Measurements from ENCODE around the gene LHFPL2.

LHFPL2 gene

DNA sequence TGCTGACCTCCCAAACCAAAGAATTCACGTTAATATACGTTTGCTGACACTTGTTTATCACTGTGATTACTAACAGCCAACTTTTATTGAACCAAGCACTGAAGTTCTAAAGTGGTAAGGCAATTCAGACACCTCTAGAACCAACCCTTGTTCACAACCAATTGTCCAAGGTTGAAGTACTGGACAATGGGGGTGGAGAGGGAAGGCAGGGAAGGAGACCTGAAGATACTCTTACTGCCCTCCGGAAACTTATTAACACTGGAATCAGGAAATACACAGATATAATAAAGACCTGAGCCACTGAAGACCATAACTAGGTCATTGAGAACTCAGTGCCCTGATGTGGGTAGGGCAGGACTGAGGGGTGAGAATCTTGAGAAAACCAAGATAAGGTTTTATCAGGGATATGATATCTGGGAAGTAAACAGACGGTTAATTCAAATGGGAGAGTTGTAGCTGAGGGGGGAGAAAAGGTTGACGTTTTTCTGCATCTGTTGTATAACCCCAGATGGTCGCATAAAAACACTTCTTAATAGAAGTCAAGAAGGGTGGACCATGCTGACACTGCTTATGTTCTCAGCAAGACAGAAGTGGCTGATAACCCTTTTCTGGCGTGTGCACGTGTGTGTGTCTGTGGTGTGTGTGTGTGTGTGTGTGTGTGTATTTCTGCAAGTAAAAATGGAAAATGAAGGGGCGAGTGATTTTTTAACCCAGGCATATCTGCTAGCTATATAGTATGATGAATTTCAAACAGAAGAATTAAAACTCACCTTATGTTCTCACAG lies 125.9 kb downstream of the LHFPL2 start:
- Histone ChIP-seq H3K9me3 (no peaks in the 10 kb centered on the region), H3K4me1 (no peaks in the 10 kb centered on the region), H3K4me3 (no peak overlapping the region), H3K27me3 (ENCODE audit: low read depth) (no peaks in the 10 kb centered on the region), H3K36me3 (replicated peaks) (no peaks in the 10 kb centered on the region)
- in situ Hi-C loops (cut with MboI; ENCODE audit: low sequenced_read_pairs), result no loop called here
- no peak for DNase-seq (ENCODE audit: low spot score in 2 of 2)

DNA sequence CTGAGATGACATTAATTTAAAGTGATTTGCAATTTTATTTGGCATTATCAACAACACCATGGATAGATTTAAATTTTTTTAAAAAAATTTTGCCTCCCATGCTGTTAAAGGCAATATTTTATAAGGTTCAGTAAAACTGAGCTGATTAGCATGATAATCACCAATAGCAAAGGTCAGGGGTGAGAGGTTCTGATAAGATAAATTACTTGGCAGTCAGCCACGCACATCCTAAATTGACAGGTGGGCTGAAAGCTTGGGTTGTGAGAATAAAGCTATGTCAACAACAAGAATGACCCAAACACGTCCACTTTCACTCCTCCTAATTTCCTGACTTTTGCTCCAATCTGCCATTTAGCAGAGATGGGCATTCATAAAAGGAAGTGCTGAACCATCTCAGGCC lies 127.1 kb downstream of the LHFPL2 start:
- Histone ChIP-seq H3K36me3 (replicated peaks) (no peaks in the 10 kb centered on the region), H3K4me1 (no peaks in the 10 kb centered on the region), H3K4me3 (no peak overlapping the region), H3K27me3 (ENCODE audit: low read depth) (no peaks in the 10 kb centered on the region), H3K9me3 (no peaks in the 10 kb centered on the region)
- in situ Hi-C loops (cut with MboI; ENCODE audit: low sequenced_read_pairs), result no loop called here
- no peak for DNase-seq (ENCODE audit: low spot score in 2 of 2)

DNA sequence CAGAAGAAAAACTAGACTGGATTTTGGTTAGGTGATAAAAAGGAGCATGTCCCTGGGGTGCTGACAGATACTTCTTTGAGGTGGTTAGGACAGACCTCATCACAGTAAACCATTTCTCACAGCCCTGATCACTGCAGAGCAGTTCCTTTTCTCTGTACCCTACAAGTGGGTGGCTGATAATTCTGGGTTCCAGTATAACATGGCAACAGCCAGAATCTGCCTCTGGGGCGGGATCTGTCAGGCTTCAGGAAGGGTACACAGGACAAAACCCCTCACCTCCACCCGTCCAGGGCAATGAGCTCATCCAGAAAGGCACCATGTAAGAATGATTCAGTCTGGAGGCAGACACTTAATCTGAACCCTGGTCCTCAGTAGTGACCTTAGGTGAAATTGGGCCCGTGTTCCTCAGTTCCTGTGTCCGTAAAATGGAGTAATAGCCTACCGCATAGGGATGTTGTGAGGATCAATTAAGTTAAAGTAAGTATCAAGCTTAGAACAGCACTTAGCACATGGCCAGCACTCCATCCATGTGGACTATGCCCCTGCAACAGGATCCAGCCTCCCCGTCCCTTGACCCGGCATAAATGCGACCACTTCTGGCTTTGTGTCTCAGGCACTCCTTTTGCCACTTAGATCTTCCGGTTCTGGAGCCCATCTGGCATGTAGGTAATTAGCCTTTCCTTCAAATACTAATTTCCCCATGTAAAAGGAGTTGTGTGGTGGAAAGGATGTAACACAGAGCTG lies 129.2 kb downstream of the LHFPL2 start:
- no peak for DNase-seq (ENCODE audit: low spot score in 2 of 2)
- no peaks in the 10 kb centered on the region for H3K27me3 ChIP-seq (ENCODE audit: low read depth)
- H3K4me1 ChIP-seq, result no peaks in the 10 kb centered on the region
- no peak overlapping the region for H3K4me3 ChIP-seq
- H3K9me3 ChIP-seq, result no peaks in the 10 kb centered on the region
- in situ Hi-C loops (cut with MboI; ENCODE audit: low sequenced_read_pairs), result no loop called here
- no peaks in the 10 kb centered on the region for H3K36me3 ChIP-seq (replicated peaks)

DNA sequence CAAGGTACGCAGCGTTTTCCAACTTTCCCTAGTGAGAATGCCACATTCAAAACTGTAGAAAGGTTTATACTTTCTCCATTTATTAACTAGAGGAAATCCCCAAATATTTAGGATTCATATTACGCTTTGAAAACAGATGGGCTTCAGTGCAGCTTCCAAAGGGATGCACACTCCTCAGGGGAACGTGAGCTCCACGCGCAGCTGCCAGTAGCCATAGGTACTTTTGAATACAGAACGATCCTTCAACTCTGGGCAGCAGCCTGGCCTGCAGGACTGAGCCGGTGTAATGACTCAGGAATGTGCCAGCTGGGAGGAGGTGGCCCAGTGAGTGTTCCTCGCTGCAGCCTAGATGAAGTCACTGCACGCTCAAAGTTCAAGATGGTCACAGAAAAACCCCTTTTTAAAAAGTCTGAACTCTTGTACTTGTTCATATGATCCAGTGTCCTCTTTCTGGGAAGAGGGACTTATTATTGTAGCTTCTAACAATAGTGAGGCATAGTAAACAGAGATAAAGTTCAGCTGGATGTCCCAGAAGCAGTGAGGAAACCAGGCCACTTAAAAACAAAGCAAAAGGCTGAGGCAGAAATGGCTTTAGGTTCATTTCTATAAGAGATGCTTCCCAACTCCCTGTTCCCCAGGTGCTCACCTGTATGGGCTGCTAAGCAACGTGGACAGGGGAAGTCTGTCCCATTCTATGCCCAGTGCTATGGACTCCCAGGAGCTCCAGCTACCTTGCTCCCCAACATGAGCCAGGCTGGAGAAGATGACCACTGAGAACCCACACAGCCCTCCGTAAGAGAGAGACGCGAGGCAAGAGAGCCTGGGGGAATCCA lies 130.0 kb downstream of the LHFPL2 start:
- in situ Hi-C loops (cut with MboI; ENCODE audit: low sequenced_read_pairs), result no loop called here
- H3K4me1 ChIP-seq, result no peaks in the 10 kb centered on the region
- DNase-seq (ENCODE audit: low spot score in 2 of 2), result no peak

DNA sequence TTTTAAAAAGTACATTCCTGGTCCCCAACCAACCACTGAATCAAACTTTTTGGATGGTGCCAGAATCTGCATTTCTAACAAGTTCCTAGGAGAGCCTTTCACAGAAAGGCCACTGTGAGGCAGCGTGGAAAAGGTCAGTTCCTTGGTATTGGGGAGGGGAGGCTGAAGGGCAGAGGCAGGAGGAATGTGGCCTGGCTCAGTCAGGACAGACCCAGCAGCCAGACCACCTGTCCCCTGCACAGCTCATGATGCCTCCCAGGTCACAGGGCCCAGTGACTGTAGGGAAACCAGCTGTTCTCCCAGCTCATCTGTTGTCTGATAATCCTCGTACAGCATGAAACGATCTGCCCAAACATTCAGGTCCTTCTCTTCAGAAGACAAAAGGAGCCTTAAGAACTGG lies 132.9 kb downstream of the LHFPL2 start:
- peaks cover under 1% of the 10 kb centered on the region; the same call in 1 of the 2 replicates for H3K4me1 ChIP-seq
- H3K36me3 ChIP-seq (replicated peaks), result no peaks in the 10 kb centered on the region
- in situ Hi-C loops (cut with MboI; ENCODE audit: low sequenced_read_pairs), result no loop called here
- no peaks in the 10 kb centered on the region; the same call in 1 of the 2 replicates for H3K9me3 ChIP-seq
- no peak for DNase-seq (ENCODE audit: low spot score in 2 of 2)
- no peak overlapping the region for H3K4me3 ChIP-seq
- H3K27me3 ChIP-seq (ENCODE audit: low read depth), result no peaks in the 10 kb centered on the region

More for the DNA sequence above, 130.0 kb downstream of the LHFPL2 start:
- Histone ChIP-seq H3K36me3 (replicated peaks) (no peaks in the 10 kb centered on the region), H3K9me3 (no peaks in the 10 kb centered on the region), H3K27me3 (ENCODE audit: low read depth) (no peaks in the 10 kb centered on the region), H3K4me3 (no peak overlapping the region)

DNA sequence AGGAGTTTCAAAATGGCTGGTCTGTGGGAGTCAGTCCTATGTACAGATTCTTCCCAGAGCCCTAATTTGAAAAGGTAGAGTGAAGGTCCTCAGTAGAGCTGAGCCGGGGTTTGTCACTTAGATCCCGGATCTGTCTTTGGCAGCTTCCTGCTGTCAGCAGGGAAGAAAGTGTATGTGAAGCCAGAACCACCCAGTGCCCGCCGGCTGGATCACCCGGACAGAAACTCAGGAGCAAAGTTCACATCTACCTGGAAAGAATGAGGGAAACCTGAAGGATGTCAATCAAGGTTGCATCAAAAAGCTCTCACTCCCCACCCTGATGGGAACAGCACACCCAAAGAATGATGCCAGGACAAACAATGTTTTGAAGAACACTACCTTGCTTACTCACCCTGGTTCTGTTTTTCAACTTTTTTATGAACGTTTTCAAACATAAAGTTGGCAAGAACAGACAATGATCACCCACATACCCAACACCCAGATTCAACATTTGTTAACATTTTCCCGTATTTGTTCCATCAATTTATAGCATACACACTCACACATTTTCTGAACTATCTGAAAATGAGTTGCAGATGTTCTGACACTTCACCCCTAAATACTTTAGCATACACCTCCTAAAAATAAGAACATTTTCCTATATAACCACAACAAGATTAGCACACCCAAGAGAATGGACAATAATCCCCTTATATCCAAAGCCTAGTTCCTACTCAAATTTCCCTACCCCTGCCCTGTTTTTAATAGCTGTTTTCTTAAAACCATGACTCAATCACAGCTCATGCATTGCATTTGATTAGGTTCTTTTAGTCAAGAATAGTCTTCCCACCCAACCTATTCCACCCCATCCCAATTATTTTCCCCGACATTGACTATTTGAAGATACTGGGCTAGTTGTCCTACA lies 133.9 kb downstream of the LHFPL2 start:
- in situ Hi-C loops (cut with MboI; ENCODE audit: low sequenced_read_pairs), result no loop called here
- Histone ChIP-seq H3K27me3 (ENCODE audit: low read depth) (no peaks in the 10 kb centered on the region), H3K4me1 (peaks cover 7% of the 10 kb centered on the region), H3K9me3 (no peaks in the 10 kb centered on the region; the same call in 1 of the 2 replicates), H3K4me3 (no peak overlapping the region), H3K36me3 (replicated peaks) (no peaks in the 10 kb centered on the region)
- DNase-seq (ENCODE audit: low spot score in 2 of 2), result no peak

DNA sequence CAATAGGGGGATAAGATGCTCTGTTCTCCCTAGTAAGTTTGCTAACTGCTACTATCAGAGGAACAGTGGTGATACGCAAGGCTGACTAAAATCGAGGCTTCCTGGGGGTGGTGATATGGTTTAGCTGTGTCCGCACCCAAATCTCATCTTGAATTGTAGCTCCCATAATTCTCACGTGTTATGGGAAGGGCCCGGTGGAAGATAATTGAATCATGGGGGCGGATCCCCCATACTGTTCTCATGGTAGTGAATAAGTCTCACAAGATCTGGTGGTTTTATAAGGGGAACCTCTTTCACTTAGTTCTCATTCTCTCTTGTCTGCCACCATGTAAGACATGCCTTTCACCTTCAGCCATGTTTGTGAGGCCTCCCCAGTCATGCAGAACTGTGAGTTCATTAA lies 135.1 kb downstream of the LHFPL2 start:
- no peak for DNase-seq (ENCODE audit: low spot score in 2 of 2)
- no peak overlapping the region for H3K4me3 ChIP-seq
- in situ Hi-C loops (cut with MboI; ENCODE audit: low sequenced_read_pairs), result no loop called here
- peaks cover 7% of the 10 kb centered on the region for H3K4me1 ChIP-seq
- H3K9me3 ChIP-seq, result no peaks in the 10 kb centered on the region; the same call in 1 of the 2 replicates
- H3K36me3 ChIP-seq (replicated peaks), result no peaks in the 10 kb centered on the region
- no peaks in the 10 kb centered on the region for H3K27me3 ChIP-seq (ENCODE audit: low read depth)

DNA sequence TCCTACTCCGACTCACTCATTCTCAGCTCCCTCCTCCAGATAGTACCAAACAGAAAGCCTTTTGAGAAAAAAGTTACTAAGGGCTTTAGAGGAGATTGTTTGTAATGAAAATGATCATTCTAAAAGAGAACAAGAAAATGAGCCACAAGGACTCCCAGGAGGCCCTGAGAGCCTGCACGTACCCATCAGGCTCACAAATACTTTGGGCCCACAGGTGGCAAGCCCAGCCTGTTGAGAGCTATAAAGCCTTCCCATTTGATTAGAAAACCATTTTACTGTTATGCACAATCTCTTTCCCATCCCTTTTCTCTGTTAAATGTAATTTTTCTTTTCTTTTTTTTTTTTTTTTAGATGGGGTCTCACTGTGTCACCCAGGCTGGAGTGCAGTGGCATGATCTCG lies 136.1 kb downstream of the LHFPL2 start:
- no peaks in the 10 kb centered on the region for H3K27me3 ChIP-seq (ENCODE audit: low read depth)
- DNase-seq (ENCODE audit: low spot score in 2 of 2), result no peak
- peaks cover 7% of the 10 kb centered on the region for H3K4me1 ChIP-seq
- no peak overlapping the region for H3K4me3 ChIP-seq
- H3K36me3 ChIP-seq (replicated peaks), result no peaks in the 10 kb centered on the region
- in situ Hi-C loops (cut with MboI; ENCODE audit: low sequenced_read_pairs), result no loop called here
- H3K9me3 ChIP-seq, result no peaks in the 10 kb centered on the region; the same call in 1 of the 2 replicates

DNA sequence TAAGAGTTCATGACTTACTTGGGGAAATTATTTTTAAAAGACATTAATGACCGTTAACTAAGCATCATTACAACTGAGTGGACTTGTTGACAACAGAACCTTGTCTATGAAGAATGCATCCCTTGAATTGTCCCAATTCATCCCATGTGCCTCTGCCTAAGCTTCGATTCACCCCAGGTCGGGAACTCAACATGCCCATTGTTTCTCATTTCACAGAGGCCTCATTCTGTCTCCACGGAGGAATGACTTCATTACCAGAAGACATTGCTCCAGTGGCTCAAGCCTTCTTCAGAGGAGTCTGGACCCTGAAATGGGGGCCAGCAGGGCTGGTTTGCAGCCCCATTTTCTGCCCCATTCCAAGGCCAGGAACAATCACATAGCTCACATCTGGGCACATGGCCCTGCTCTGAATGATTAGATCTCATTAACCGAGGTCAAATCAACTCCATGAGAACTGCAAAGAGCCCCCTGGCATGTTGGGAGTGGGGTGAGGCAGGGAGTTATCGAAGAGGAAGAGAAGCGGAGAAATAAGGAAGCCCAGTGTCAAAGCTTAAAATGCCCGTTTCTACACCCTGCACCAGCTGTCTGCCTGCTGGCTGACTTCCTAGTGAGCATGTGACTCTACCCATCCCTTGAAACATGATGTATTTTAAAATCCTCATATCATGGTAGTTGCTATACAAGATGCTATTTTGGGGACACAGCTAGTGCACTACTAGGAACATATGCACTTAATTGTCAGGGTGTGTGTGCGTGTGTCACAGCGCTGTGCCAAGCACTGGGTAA lies 137.3 kb downstream of the LHFPL2 start:
- Histone ChIP-seq H3K27me3 (ENCODE audit: low read depth) (no peaks in the 10 kb centered on the region), H3K4me1 (peaks cover 8% of the 10 kb centered on the region), H3K9me3 (no peaks in the 10 kb centered on the region; the same call in 1 of the 2 replicates), H3K36me3 (replicated peaks) (no peaks in the 10 kb centered on the region), H3K4me3 (no peak overlapping the region)
- no peak for DNase-seq (ENCODE audit: low spot score in 2 of 2)
- in situ Hi-C loops (cut with MboI; ENCODE audit: low sequenced_read_pairs), result no loop called here

DNA sequence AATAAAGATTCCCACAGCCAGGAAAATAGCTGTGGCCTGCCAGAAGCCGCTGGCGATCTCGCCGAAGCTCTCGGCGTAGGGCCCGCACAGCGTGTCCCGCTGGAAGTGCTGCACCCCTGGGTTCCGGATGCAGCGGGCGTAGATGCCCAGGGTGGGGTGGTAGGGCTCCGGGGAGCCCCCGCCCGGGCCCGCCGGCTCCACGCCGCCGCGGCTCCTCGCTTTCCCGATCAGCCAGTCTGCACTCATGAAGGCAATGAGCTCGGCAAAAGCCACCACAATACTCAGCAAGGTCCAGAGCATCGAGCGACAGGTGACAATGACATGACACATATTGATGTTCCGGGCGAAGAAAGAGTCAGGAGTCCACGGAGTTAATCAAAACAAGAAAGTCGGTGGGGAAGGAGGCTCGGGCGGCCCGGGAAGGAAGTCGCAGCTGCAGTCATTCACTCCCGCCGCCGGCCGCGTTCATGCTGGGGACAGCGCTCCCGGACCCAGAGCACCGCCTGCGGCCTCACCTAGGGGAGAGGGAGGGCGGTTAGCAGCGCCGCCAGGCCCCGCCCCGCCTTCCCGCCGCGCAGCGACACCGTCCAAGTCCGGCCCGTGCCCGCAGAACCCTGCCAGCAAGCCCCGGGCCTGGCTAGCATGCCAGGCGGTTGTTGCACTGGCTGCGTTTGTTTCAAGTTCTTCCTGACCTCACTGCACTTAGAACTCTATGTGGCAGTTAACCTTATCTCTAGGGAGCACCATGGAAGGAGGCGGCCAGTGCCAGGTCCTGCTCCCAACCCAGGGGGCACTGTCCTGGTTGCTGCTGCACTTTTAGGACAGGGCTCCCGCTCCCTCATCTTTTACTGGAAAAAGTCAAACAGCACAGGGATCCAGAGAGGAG lies 138.4 kb downstream of the LHFPL2 start:
- Histone ChIP-seq H3K9me3 (no peaks in the 10 kb centered on the region; the same call in 1 of the 2 replicates), H3K4me1 (peaks cover 20% of the 10 kb centered on the region)
- DNase-seq (ENCODE audit: low spot score in 2 of 2), result peak; percentile 17 to 75

DNA sequence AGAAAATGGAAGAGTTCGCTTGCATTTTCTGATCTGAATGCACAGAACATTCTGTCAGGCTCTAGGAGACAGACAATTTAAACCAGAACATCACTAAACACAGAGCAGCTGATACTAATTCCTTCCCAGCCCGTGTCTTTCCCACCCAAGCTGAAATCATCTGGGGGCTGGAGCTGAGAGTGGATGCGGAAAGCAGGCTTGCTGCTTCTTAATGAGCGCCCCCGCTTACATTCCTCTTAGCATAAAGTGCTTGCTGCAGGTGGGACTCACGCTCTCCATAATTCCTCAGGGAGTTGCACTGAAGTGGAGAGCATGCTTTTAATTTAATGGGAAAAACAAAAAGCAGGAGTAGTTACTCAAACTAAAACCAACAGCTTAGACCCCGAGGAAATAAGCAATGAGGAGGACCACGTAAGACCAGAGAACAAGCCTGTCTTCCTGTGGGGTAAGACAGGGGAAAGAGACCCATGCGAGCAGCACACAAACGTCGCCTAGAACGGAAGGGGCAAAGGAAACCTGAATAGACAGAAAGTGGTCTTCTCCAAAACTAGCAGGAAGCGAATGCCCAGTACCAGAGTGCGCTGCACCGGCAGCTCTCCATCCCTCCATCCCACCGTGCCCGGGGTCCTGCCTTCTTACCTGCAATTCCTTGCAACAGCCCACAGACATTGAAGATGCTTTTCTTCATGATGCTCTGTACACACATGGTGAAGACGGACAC lies 139.3 kb downstream of the LHFPL2 start:
- Histone ChIP-seq H3K9me3 (no peaks in the 10 kb centered on the region; the same call in 1 of the 2 replicates), H3K4me3 (no peak overlapping the region), H3K4me1 (peaks cover 22% of the 10 kb centered on the region), H3K36me3 (replicated peaks) (no peaks in the 10 kb centered on the region), H3K27me3 (ENCODE audit: low read depth) (no peaks in the 10 kb centered on the region)
- no peak for DNase-seq (ENCODE audit: low spot score in 2 of 2)
- in situ Hi-C loops (cut with MboI; ENCODE audit: low sequenced_read_pairs), result no loop called here

More for the DNA sequence above, 138.4 kb downstream of the LHFPL2 start:
- peak overlapping the region; percentile 16 for H3K4me3 ChIP-seq
- no peaks in the 10 kb centered on the region for H3K27me3 ChIP-seq (ENCODE audit: low read depth)
- no peaks in the 10 kb centered on the region for H3K36me3 ChIP-seq (replicated peaks)
- in situ Hi-C loops (cut with MboI; ENCODE audit: low sequenced_read_pairs), result no loop called here

All from HAP-1 (cell line).